Keratinocyte (primary cell): Measurements from ENCODE around the gene BHLHE40.

Source experiments
- CTCF ChIP-seq, 3 experiments: IDR thresholded peaks in 1 of 3; conservative IDR thresholded peaks in 1 of 3; optimal IDR thresholded peaks in 1 of 3; 2 replicates in 2 of 3; 3 replicates in 1 of 3; pipeline versions ENCODE3 to v1.5.1; 2011; ENCODE audit warnings: low read length in 3 of 3, mild to moderate bottlenecking in 3 of 3, moderate library complexity in 2 of 3, control low read depth in 1 of 3, inconsistent platforms in 1 of 3; ENCODE audit not compliant: insufficient read depth in 2 of 3; ENCODE audit errors: extremely low read depth in 1 of 3
- EZH2 ChIP-seq: IDR thresholded peaks from one replicate; pipeline ENCODE4 v1.6.1; 2012; ENCODE audit warnings: inconsistent platforms, mild to moderate bottlenecking, low read length, moderate library complexity

GRCh38 chr3:4978204-4978965 is 852 bp upstream of the BHLHE40 start:
- TF ChIP-seq CTCF (optimal IDR thresholded peaks at IDR 0.05 in 1 of 3, IDR thresholded peaks at IDR 0.05 in 1 of 3, conservative IDR thresholded peaks at IDR 0.05 in 1 of 3; ENCODE audit: extremely low read depth in 1 of 3, insufficient read depth in 2 of 3, low read length in 3 of 3) = no peak
- no peak for TF ChIP-seq EZH2
